ENCODE measurements around the gene ENTPD1. TPM values are rescaled to one million over a fixed set of nuclear protein-coding genes. Genes with fewer than 3 reads are reported as not detected.
"Not testable (repeated sequence)": the region's sequence is repeated elsewhere in the genome, so short reads cannot be mapped to it uniquely, and the experiment has no call there.

The ENTPD1 gene
- total and polyA plus RNA-seq, 4 donors, result 18.2 to 110 (median 50.0) TPM

GRCh38 chr10:95866467-95866842, 110.5 kb downstream of the ENTPD1 start:
- intact Hi-C loops (cut with DNase I), result no loop called here
- WGBS, 2 donors, result 70 to 78% methylated on average over 2 of the region's 2 CpGs
- Histone ChIP-seq H3K9me3 (ENCODE audit: control insufficient read depth, low read length) (no peaks in the 10 kb centered on the region), H3K4me1 (ENCODE audit: control insufficient read depth in 1 of 2, insufficient read depth in 2 of 2, low read length in 2 of 2) (no peaks in the 10 kb centered on the region), H3K4me3 (ENCODE audit: low read length in 2 of 2) (no peak overlapping the region), H3K27ac (ENCODE audit: low read depth in 1 of 2, low read length in 2 of 2) (no peak overlapping the region), H3K27me3 (ENCODE audit: control insufficient read depth in 1 of 2, insufficient read depth in 2 of 2, low read length in 1 of 2) (no peaks in the 10 kb centered on the region), H3K36me3 (ENCODE audit: control insufficient read depth in 1 of 2, insufficient read depth in 2 of 2, low read length in 1 of 2) (peaks cover 0 to 5% of the 10 kb centered on the region in 2 donors)
- ATAC-seq (ENCODE audit: low FRiP score) (no peak), DNase-seq (no peak)

GRCh38 chr10:95867866-95868265, 111.9 kb downstream of the ENTPD1 start:
- intact Hi-C loops (cut with DNase I), result no loop called here
- H3K36me3 ChIP-seq (ENCODE audit: control insufficient read depth in 1 of 2, insufficient read depth in 2 of 2, low read length in 1 of 2), result peaks cover 3 to 5% of the 10 kb centered on the region in 2 donors
- ATAC-seq (ENCODE audit: low FRiP score) (no peak), DNase-seq (no peak)
- no peak overlapping the region for H3K4me3 ChIP-seq (ENCODE audit: low read length in 2 of 2)
- H3K4me1 ChIP-seq (ENCODE audit: control insufficient read depth in 1 of 2, insufficient read depth in 2 of 2, low read length in 2 of 2), result no peaks in the 10 kb centered on the region
- no peak overlapping the region for H3K27ac ChIP-seq (ENCODE audit: low read depth in 1 of 2, low read length in 2 of 2)
- no peaks in the 10 kb centered on the region for H3K27me3 ChIP-seq (ENCODE audit: control insufficient read depth in 1 of 2, insufficient read depth in 2 of 2, low read length in 1 of 2)
- no peaks in the 10 kb centered on the region for H3K9me3 ChIP-seq (ENCODE audit: control insufficient read depth, low read length)
- WGBS, 2 donors, result 92 to 94% methylated on average over 4 of the region's 4 CpGs

GRCh38 chr10:95872158-95872711, 116.3 kb downstream of the ENTPD1 start:
- ATAC-seq (ENCODE audit: low FRiP score) (no peak), DNase-seq (no peak)
- intact Hi-C loops (cut with DNase I), result no loop called here
- H3K9me3 ChIP-seq (ENCODE audit: control insufficient read depth, low read length), result no peaks in the 10 kb centered on the region
- no peaks in the 10 kb centered on the region for H3K27me3 ChIP-seq (ENCODE audit: control insufficient read depth in 1 of 2, insufficient read depth in 2 of 2, low read length in 1 of 2)
- no peak overlapping the region for H3K4me3 ChIP-seq (ENCODE audit: low read length in 2 of 2)
- 48 to 98% methylated on average over 2 of the region's 2 CpGs for WGBS, 2 donors
- H3K36me3 ChIP-seq (ENCODE audit: control insufficient read depth in 1 of 2, insufficient read depth in 2 of 2, low read length in 1 of 2), result peaks cover 3 to 6% of the 10 kb centered on the region in 2 donors
- H3K4me1 ChIP-seq (ENCODE audit: control insufficient read depth in 1 of 2, insufficient read depth in 2 of 2, low read length in 2 of 2), result no peaks in the 10 kb centered on the region
- H3K27ac ChIP-seq (ENCODE audit: low read depth in 1 of 2, low read length in 2 of 2), result no peak overlapping the region

GRCh38 chr10:95873139-95873538, 117.2 kb downstream of the ENTPD1 start:
- peaks cover 3 to 4% of the 10 kb centered on the region in 2 donors for H3K36me3 ChIP-seq (ENCODE audit: control insufficient read depth in 1 of 2, insufficient read depth in 2 of 2, low read length in 1 of 2)
- no peaks in the 10 kb centered on the region for H3K9me3 ChIP-seq (ENCODE audit: control insufficient read depth, low read length)
- intact Hi-C loops (cut with DNase I), result no loop called here
- H3K27me3 ChIP-seq (ENCODE audit: control insufficient read depth in 1 of 2, insufficient read depth in 2 of 2, low read length in 1 of 2), result no peaks in the 10 kb centered on the region
- no peaks in the 10 kb centered on the region for H3K4me1 ChIP-seq (ENCODE audit: control insufficient read depth in 1 of 2, insufficient read depth in 2 of 2, low read length in 2 of 2)
- DNase-seq (no peak), ATAC-seq (ENCODE audit: low FRiP score) (no peak)
- no peak overlapping the region for H3K4me3 ChIP-seq (ENCODE audit: low read length in 2 of 2)
- H3K27ac ChIP-seq (ENCODE audit: low read depth in 1 of 2, low read length in 2 of 2), result no peak overlapping the region
- WGBS, 2 donors, result 92 to 95% methylated on average over 2 of the region's 2 CpGs

GRCh38 chr10:95873651-95874050, 117.7 kb downstream of the ENTPD1 start:
- DNase-seq (no peak), ATAC-seq (ENCODE audit: low FRiP score) (no peak)
- Histone ChIP-seq H3K4me3 (ENCODE audit: low read length in 2 of 2) (no peak overlapping the region), H3K27ac (ENCODE audit: low read depth in 1 of 2, low read length in 2 of 2) (no peak overlapping the region), H3K4me1 (ENCODE audit: control insufficient read depth in 1 of 2, insufficient read depth in 2 of 2, low read length in 2 of 2) (no peaks in the 10 kb centered on the region), H3K36me3 (ENCODE audit: control insufficient read depth in 1 of 2, insufficient read depth in 2 of 2, low read length in 1 of 2) (peaks cover 3 to 4% of the 10 kb centered on the region in 2 donors), H3K27me3 (ENCODE audit: control insufficient read depth in 1 of 2, insufficient read depth in 2 of 2, low read length in 1 of 2) (no peaks in the 10 kb centered on the region), H3K9me3 (ENCODE audit: control insufficient read depth, low read length) (no peaks in the 10 kb centered on the region)
- 95 to 97% methylated on average over 4 of the region's 4 CpGs for WGBS, 2 donors
- intact Hi-C loops (cut with DNase I), result no loop called here

GRCh38 chr10:95874783-95875182, 118.8 kb downstream of the ENTPD1 start:
- ATAC-seq (ENCODE audit: low FRiP score); H3K36me3 ChIP-seq (ENCODE audit: control insufficient read depth in 1 of 2, insufficient read depth in 2 of 2, low read length in 1 of 2); H3K4me3 ChIP-seq (ENCODE audit: low read length in 2 of 2): not testable (repeated sequence)

GRCh38 chr10:95876756-95877155, 120.8 kb downstream of the ENTPD1 start:
- WGBS, 2 donors, result 98 to 100% methylated on average over 1 of the region's 1 CpG
- intact Hi-C loops (cut with DNase I), result no loop called here
- DNase-seq, result no peak
- ATAC-seq (ENCODE audit: low FRiP score), result no peak
- peaks cover 3 to 4% of the 10 kb centered on the region in 2 donors for H3K36me3 ChIP-seq (ENCODE audit: control insufficient read depth in 1 of 2, insufficient read depth in 2 of 2, low read length in 1 of 2)
- no peak overlapping the region for H3K4me3 ChIP-seq (ENCODE audit: low read length in 2 of 2)
- H3K9me3 ChIP-seq (ENCODE audit: control insufficient read depth, low read length), result no peaks in the 10 kb centered on the region
- no peak overlapping the region for H3K27ac ChIP-seq (ENCODE audit: low read depth in 1 of 2, low read length in 2 of 2)
- no peaks in the 10 kb centered on the region for H3K27me3 ChIP-seq (ENCODE audit: control insufficient read depth in 1 of 2, insufficient read depth in 2 of 2, low read length in 1 of 2)
- peaks cover 0 to 7% of the 10 kb centered on the region in 2 donors for H3K4me1 ChIP-seq (ENCODE audit: control insufficient read depth in 1 of 2, insufficient read depth in 2 of 2, low read length in 2 of 2)

More at GRCh38 chr10:95874783-95875182, 118.8 kb downstream of the ENTPD1 start:
- H3K4me1 ChIP-seq (ENCODE audit: control insufficient read depth in 1 of 2, insufficient read depth in 2 of 2, low read length in 2 of 2); H3K27me3 ChIP-seq (ENCODE audit: control insufficient read depth in 1 of 2, insufficient read depth in 2 of 2, low read length in 1 of 2); intact Hi-C loops (cut with DNase I); H3K9me3 ChIP-seq (ENCODE audit: control insufficient read depth, low read length); H3K27ac ChIP-seq (ENCODE audit: low read depth in 1 of 2, low read length in 2 of 2); DNase-seq: not testable (repeated sequence)

GRCh38 chr10:95877881-95878280, 121.9 kb downstream of the ENTPD1 start:
- Histone ChIP-seq H3K4me3 (ENCODE audit: low read length in 2 of 2) (no peak overlapping the region), H3K4me1 (ENCODE audit: control insufficient read depth in 1 of 2, insufficient read depth in 2 of 2, low read length in 2 of 2) (peaks cover 0 to 7% of the 10 kb centered on the region in 2 donors), H3K27me3 (ENCODE audit: control insufficient read depth in 1 of 2, insufficient read depth in 2 of 2, low read length in 1 of 2) (no peaks in the 10 kb centered on the region), H3K27ac (ENCODE audit: low read depth in 1 of 2, low read length in 2 of 2) (no peak overlapping the region), H3K9me3 (ENCODE audit: control insufficient read depth, low read length) (no peaks in the 10 kb centered on the region), H3K36me3 (ENCODE audit: control insufficient read depth in 1 of 2, insufficient read depth in 2 of 2, low read length in 1 of 2) (peaks cover 0 to 4% of the 10 kb centered on the region in 2 donors)
- no peak for ATAC-seq (ENCODE audit: low FRiP score)
- no peak for DNase-seq
- intact Hi-C loops (cut with DNase I), result no loop called here

GRCh38 chr10:95880704-95881103, 124.7 kb downstream of the ENTPD1 start:
- H3K4me3 ChIP-seq (ENCODE audit: low read length in 2 of 2), result no peak overlapping the region
- no peaks in the 10 kb centered on the region for H3K36me3 ChIP-seq (ENCODE audit: control insufficient read depth in 1 of 2, insufficient read depth in 2 of 2, low read length in 1 of 2)
- WGBS, 2 donors, result 18 to 27% methylated on average over 2 of the region's 2 CpGs
- ATAC-seq (ENCODE audit: low FRiP score) (peak; percentile 22), DNase-seq (no peak)
- peak overlapping the region; percentile 88 to 96 for H3K27ac ChIP-seq (ENCODE audit: low read depth in 1 of 2, low read length in 2 of 2)
- no peaks in the 10 kb centered on the region for H3K9me3 ChIP-seq (ENCODE audit: control insufficient read depth, low read length)
- intact Hi-C loops (cut with DNase I), result no loop called here
- H3K4me1 ChIP-seq (ENCODE audit: control insufficient read depth in 1 of 2, insufficient read depth in 2 of 2, low read length in 2 of 2), result peaks cover 0 to 7% of the 10 kb centered on the region in 2 donors
- H3K27me3 ChIP-seq (ENCODE audit: control insufficient read depth in 1 of 2, insufficient read depth in 2 of 2, low read length in 1 of 2), result no peaks in the 10 kb centered on the region

Data from aorta (tissue), 5 donors.